ENCODE results near the gene IL15RA. TPM values are rescaled to one million over a fixed set of nuclear protein-coding genes. Genes with fewer than 3 reads are reported as not detected.

Gene IL15RA
- total RNA-seq, 3 donors from 2014 or later = 15.1 to 35.7 (median 25.9) TPM

DNA sequence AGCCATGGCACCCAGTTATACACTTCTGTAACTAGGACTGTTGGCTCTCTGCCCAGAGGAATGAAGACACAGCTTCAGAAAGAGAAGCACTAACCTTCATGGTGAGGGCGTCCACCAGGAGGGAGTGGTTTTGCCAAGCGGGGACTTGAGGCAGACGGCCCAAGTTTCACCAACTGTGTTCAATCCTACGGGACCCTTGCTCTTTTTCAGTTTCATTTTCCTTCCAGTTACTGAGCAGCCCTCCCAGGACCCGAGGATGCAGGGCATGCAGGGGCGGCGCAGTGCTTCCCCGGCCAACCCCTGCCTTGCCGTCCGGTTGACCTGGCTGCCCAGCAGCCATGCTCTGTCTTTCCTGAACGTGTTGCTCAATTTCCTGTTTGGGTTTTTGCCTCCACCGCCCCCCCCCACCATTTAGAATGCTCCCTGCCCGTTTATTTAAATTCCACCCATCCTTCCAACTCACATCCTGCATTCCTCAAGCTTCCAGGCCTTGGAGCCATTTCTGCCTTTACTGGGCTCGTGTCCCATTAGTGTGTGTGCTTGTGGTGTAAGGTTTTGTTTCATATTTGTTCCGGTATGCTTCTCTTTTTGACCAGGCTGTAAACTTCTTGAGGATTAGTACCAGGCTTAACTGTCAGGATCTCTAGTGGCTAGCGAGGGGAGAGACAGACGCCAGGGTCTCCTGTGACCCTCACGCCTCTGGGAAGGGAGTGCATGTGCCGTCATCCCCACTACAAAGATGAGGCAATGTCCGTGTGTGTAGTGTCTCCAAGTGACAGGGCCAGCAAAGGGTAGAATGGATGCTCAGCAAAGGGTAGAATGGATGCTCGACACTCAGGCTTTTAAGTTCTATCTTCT is 31.6 kb downstream of the IL15RA start:
- no peaks in the 10 kb centered on the region for H3K36me3 ChIP-seq
- H3K9me3 ChIP-seq = no peaks in the 10 kb centered on the region
- H3K27me3 ChIP-seq = no peaks in the 10 kb centered on the region
- peak in 1 of 2 donors; percentile 89 for DNase-seq (ENCODE audit: low spot score in 2 of 2)
- peak in 2 of 3 donors; percentile 57 to 58 for TF ChIP-seq POLR2AphosphoS5 (IDR thresholded peaks at IDR 0.05)
- TF ChIP-seq, protein P1, sequence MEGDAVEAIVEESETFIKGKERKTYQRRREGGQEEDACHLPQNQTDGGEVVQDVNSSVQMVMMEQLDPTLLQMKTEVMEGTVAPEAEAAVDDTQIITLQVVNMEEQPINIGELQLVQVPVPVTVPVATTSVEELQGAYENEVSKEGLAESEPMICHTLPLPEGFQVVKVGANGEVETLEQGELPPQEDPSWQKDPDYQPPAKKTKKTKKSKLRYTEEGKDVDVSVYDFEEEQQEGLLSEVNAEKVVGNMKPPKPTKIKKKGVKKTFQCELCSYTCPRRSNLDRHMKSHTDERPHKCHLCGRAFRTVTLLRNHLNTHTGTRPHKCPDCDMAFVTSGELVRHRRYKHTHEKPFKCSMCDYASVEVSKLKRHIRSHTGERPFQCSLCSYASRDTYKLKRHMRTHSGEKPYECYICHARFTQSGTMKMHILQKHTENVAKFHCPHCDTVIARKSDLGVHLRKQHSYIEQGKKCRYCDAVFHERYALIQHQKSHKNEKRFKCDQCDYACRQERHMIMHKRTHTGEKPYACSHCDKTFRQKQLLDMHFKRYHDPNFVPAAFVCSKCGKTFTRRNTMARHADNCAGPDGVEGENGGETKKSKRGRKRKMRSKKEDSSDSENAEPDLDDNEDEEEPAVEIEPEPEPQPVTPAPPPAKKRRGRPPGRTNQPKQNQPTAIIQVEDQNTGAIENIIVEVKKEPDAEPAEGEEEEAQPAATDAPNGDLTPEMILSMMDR (IDR thresholded peaks at IDR 0.05) = no peak
- TF ChIP-seq POLR2A (IDR thresholded peaks at IDR 0.05) = peak; percentile 20
- intact Hi-C loops (cut with DNase I; ENCODE audit: low total_unique reads) = loop anchor here (10.0 kb wide), 1 partner anchor 139 kb away; the partner anchor contains the start of gene RBM17
- H3K4me3 ChIP-seq = peak overlapping the region; percentile 15 to 61 (median 40)
- H3K27ac ChIP-seq = peak overlapping the region; percentile 93 to 98
- peaks cover 9 to 22% of the 10 kb centered on the region in 2 donors for H3K4me1 ChIP-seq

DNA sequence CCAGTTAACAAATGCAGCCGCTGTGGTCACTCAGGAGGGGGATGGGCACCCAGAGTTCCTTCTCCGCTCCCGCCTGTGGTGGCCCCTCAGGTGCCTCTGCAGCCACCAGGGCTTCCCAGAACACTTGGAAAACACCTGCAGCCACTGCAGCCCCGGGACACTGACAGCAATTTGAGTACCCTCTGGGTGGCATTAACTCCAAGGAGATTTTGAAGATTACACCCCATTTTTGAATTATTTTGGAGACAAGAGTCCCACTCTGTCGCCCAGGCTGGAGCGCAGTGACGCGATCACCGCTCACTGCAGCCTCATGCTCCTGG is 32.2 kb downstream of the IL15RA start:
- TF ChIP-seq POLR2A (IDR thresholded peaks at IDR 0.05) (no peak), POLR2AphosphoS5 (IDR thresholded peaks at IDR 0.05) (no peak)
- TF ChIP-seq, protein P1 (IDR thresholded peaks at IDR 0.05) = no peak
- intact Hi-C loops (cut with DNase I; ENCODE audit: low total_unique reads) = loop anchor here (10.0 kb wide), 1 partner anchor 140 kb away; the partner anchor contains the start of gene RBM17
- Histone ChIP-seq H3K4me1 (peaks cover 9 to 22% of the 10 kb centered on the region in 2 donors), H3K27ac (peak overlapping the region; percentile 93 to 98), H3K4me3 (peak overlapping the region; percentile 15 to 61 (median 40)), H3K9me3 (no peaks in the 10 kb centered on the region), H3K36me3 (no peaks in the 10 kb centered on the region), H3K27me3 (no peaks in the 10 kb centered on the region)
- DNase-seq (ENCODE audit: low spot score in 2 of 2) = no peak

GRCh38 chr10:5944389-5945189 is 32.8 kb downstream of the IL15RA start:
- Histone ChIP-seq H3K4me3 (peak overlapping the region in 2 of 3 donors; percentile 40 to 61), H3K27ac (peak overlapping the region; percentile 93 to 98), H3K4me1 (peaks cover 7 to 22% of the 10 kb centered on the region in 2 donors), H3K9me3 (no peaks in the 10 kb centered on the region), H3K36me3 (no peaks in the 10 kb centered on the region), H3K27me3 (no peaks in the 10 kb centered on the region)
- DNase-seq (ENCODE audit: low spot score in 2 of 2) = peak; percentile 71 to 94
- no peak for TF ChIP-seq POLR2A (IDR thresholded peaks at IDR 0.05)
- TF ChIP-seq, protein P1 (IDR thresholded peaks at IDR 0.05) = no peak
- TF ChIP-seq POLR2AphosphoS5 (IDR thresholded peaks at IDR 0.05) = peak in 2 of 3 donors; percentile 71 to 79
- intact Hi-C loops (cut with DNase I; ENCODE audit: low total_unique reads) = loop anchor here (10.0 kb wide), 1 partner anchor 140 kb away; the partner anchor contains the start of gene RBM17

- Histone ChIP-seq H3K4me1 (peaks cover 5 to 22% of the 10 kb centered on the region in 2 donors), H3K27ac (peak overlapping the region; percentile 93 to 98), H3K36me3 (no peaks in the 10 kb centered on the region), H3K27me3 (no peaks in the 10 kb centered on the region), H3K9me3 (no peaks in the 10 kb centered on the region), H3K4me3 (peak overlapping the region in 2 of 3 donors; percentile 21 to 61)
- intact Hi-C loops (cut with DNase I; ENCODE audit: low total_unique reads) = loop anchor here (10.0 kb wide), 1 partner anchor 141 kb away; the partner anchor contains the start of gene RBM17
- TF ChIP-seq POLR2A (IDR thresholded peaks at IDR 0.05) (no peak), POLR2AphosphoS5 (IDR thresholded peaks at IDR 0.05) (peak in 2 of 3 donors; percentile 32 to 35)
- DNase-seq (ENCODE audit: low spot score in 2 of 2) = no peak
Observed at GRCh38 chr10:5943536-5943935, 33.8 kb downstream of the IL15RA start.

DNA sequence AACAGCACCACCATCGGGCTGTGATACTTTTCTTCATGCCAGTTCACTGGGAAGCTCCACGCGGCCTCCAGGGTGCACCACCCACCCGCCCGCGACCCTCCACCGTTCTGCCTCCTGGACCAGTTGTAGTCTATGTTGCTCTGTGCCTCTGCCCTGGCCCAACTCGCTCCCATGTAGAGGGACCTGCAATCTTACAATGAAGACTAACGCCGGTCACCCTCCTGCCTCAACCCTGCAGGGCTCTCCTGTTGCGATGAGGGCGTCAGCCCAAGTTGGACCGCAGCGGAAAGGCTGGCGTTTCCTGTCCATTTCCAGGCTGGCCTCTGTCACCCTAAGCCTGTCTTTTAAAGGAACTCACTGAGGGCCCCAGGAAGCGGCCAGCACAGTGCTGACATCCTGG is 34.9 kb downstream of the IL15RA start:
- Histone ChIP-seq H3K9me3 (no peaks in the 10 kb centered on the region), H3K36me3 (peaks cover 3% of the 10 kb centered on the region), H3K27me3 (no peaks in the 10 kb centered on the region), H3K4me3 (no peak overlapping the region), H3K27ac (peak overlapping the region; percentile 50 to 80), H3K4me1 (peaks cover 5 to 22% of the 10 kb centered on the region in 2 donors)
- intact Hi-C loops (cut with DNase I; ENCODE audit: low total_unique reads) = loop anchor here (10.0 kb wide), 1 partner anchor 142 kb away; the partner anchor contains the start of gene RBM17
- TF ChIP-seq, protein P1 (IDR thresholded peaks at IDR 0.05) = no peak
- TF ChIP-seq POLR2AphosphoS5 (IDR thresholded peaks at IDR 0.05) (peak in 2 of 3 donors; percentile 20 to 23), POLR2A (IDR thresholded peaks at IDR 0.05) (no peak)
- DNase-seq (ENCODE audit: low spot score in 2 of 2) = no peak
